GM12864 (cell line): ENCODE data around the gene TBC1D22A.

Experiments used
- DNase-seq: peaks from one replicate; pipeline ENCODE4 v3.0.0-alpha.2; 2011; ENCODE audit warnings: low read depth
- H3K4me3 ChIP-seq: 2 replicates; pipeline ENCODE4 v1.5.1; 2011; ENCODE audit warnings: mild to moderate bottlenecking, low read depth, low read length, control low read depth
- TF ChIP-seq, protein P1 (sequence below): IDR thresholded peaks from 2 replicates; pipeline ENCODE4 v1.5.1; 2011; ENCODE audit warnings: low read depth, mild to moderate bottlenecking, moderate library complexity, low read length, control low read depth, inconsistent platforms; ENCODE audit errors: missing control alignments

Gene TBC1D22A

DNA sequence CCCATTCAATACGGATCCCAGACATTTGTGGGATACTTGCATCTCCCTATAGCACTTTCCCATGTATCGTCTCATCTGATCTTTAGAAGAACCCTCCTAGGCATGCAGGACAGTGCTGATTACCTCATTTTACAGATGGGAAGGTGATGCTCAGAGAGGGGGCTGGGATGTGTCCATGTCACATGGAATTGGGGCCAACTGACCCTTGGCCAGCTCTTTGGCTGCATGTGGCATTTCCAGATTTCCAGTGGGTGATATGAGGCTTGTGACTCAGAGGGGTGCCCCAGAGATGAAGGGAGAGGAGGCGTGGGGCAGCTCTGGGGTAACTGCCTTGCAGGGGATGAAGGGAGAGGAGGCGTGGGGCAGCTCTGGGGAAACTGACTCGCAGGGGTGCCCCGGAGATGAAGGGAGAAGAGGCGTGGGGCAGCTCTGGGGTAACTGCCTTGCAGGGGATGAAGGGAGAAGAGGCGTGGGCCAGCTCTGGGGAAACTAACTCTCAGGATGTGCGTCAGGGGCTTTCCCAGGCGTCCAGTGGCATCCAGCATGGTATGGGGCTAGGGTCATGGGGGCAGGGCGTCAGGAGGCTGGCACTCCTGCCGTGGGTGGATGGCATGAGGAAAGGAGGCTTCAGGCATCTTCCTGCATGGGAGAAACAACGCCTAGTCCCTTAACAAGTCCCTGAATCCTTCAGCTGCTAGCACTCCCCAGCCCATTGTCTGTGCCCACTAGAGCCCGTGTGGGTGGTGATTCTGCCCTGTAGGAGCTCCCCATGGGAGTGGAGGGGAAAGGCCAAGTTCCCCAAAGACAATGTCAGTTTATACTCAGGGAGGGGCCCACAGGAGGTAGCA, 12.5 kb upstream of the TBC1D22A start:
- TF ChIP-seq, protein P1, sequence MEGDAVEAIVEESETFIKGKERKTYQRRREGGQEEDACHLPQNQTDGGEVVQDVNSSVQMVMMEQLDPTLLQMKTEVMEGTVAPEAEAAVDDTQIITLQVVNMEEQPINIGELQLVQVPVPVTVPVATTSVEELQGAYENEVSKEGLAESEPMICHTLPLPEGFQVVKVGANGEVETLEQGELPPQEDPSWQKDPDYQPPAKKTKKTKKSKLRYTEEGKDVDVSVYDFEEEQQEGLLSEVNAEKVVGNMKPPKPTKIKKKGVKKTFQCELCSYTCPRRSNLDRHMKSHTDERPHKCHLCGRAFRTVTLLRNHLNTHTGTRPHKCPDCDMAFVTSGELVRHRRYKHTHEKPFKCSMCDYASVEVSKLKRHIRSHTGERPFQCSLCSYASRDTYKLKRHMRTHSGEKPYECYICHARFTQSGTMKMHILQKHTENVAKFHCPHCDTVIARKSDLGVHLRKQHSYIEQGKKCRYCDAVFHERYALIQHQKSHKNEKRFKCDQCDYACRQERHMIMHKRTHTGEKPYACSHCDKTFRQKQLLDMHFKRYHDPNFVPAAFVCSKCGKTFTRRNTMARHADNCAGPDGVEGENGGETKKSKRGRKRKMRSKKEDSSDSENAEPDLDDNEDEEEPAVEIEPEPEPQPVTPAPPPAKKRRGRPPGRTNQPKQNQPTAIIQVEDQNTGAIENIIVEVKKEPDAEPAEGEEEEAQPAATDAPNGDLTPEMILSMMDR = no peak
- H3K4me3 ChIP-seq = no peak overlapping the region
- no peak for DNase-seq

DNA sequence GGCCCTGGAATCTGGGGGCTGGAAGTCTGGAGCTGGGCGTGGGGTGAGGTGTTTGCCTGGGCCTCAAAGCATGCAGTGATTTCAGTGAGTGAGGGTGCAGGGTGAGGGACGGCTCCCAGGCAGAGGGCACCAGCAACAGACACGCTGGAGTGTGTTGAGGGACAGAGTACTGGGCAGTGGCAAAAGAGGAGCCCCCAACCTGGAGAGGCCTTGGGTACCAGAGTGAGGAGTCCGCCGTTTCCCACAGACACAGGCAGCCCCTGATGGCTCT, 12.0 kb upstream of the TBC1D22A start:
- no peak overlapping the region for H3K4me3 ChIP-seq
- DNase-seq = no peak
- TF ChIP-seq, protein P1 = no peak

DNA sequence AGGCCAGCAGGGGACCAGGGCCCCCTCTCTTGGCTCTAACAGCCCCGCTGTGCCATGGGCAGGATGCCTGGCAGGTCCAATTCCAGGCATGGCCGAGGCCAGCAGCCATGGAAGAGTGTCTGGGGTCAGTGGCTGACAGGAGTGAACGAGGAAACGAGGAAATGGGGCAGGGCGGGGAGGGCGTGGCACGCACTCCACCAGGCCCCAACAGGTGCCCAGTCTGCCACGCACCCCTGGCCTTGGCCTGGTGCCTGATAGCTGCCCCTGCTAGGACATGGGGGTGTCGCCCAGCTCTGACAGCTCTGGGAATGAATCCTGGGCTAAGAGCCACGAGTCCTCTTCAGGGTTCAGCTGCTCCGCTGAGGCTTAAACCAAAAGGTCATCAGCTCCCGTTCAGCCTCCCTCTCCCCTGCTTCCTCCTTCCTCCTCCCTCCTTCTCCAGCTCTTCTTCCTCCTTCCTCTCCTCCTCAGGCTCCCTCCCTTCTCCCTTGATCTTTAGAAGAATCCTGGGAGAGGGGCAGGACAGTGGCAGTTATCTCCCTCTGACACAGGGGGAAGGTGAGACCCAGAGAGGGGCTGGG, 11.5 kb upstream of the TBC1D22A start:
- H3K4me3 ChIP-seq = no peak overlapping the region
- no peak for DNase-seq
- TF ChIP-seq, protein P1 = no peak

DNA sequence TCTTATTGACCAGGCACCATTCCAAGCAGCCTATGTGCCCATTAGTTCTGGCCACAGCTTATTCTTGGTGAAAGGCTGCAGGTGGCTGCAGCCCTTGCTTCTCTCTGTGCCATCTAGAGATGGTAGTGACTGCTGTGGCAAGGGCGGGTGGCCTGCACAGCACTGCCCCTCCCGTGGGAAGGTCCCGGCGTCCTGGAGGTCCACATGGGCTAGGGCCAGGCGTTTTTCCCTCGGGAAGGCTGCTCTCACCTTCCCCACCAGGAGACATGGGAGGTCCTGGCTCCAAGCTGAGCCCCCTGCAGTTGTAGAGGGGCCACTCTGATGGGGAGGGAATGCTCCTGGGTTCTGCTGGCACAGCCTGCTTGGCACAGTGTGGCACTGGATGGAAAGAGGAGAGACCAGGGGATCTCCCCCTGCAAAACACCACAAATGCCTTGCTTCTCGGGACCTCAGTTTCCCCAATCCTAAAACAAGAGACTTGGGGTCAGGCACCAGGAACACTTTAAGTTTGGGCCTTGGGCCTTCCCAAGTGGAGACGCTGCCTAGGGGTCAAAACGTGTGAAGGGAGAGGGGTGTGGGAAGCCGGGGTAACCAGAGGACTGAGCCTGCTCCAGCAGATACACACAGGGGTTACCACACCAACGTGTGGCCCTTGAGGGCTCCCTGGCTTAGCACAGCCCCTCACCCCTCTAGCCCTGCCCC, 10.0 kb upstream of the TBC1D22A start:
- DNase-seq = no peak
- TF ChIP-seq, protein P1 = no peak

DNA sequence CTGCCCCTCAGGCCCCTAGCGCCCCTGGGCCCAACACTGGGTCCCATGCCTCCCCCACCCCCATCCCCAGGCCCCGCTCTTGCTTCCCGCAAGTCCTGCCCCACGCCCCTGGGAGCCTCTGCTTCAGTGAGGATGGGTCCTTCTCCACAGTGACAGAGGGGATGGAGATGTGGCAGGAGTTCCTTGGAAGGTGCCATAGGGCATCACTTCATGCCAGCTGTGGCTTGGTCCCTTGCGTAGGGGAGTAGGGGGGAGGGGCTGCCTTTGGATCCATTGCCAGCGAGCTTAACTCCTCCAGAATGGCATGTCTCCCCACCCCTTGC, 9.5 kb upstream of the TBC1D22A start:
- no peak for DNase-seq
- TF ChIP-seq, protein P1 = no peak
- no peak overlapping the region for H3K4me3 ChIP-seq

More for the DNA sequence above, 10.0 kb upstream of the TBC1D22A start:
- no peak overlapping the region for H3K4me3 ChIP-seq

DNA sequence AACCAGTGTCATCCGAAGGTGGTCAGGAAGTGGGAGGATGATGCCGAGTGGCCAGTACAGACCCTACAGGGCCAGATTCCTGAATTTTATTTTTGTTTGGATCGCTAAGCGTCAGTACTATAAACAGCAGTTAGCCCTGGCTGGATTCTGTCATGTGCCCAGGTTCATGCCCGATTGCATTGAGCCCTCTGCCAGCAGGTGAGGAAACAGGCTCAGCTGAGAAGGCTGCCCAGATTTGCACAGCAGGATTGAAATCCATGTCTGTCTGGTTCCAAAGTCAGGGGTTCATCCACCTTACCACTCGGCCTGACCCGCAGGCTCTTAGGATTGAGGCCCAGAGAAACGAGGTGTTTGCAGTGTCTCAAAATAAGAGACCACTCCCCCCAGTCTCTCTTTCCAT, 9.1 kb upstream of the TBC1D22A start:
- no peak overlapping the region for H3K4me3 ChIP-seq
- TF ChIP-seq, protein P1 = no peak

More for the DNA sequence above, 9.1 kb upstream of the TBC1D22A start:
- no peak for DNase-seq
